Measurements from ENCODE around the gene CXCR6.

Gene CXCR6

GRCh38 chr3:45923755-45924154 is 19.5 kb upstream of the CXCR6 start:
- TF ChIP-seq, protein P1, sequence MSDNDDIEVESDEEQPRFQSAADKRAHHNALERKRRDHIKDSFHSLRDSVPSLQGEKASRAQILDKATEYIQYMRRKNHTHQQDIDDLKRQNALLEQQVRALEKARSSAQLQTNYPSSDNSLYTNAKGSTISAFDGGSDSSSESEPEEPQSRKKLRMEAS (IDR thresholded peaks at IDR 0.05) = no peak
- no peak for TF ChIP-seq NFIC (IDR thresholded peaks at IDR 0.05)
- TF ChIP-seq YY1 (IDR thresholded peaks at IDR 0.05; ENCODE audit: low read depth) = no peak

DNA sequence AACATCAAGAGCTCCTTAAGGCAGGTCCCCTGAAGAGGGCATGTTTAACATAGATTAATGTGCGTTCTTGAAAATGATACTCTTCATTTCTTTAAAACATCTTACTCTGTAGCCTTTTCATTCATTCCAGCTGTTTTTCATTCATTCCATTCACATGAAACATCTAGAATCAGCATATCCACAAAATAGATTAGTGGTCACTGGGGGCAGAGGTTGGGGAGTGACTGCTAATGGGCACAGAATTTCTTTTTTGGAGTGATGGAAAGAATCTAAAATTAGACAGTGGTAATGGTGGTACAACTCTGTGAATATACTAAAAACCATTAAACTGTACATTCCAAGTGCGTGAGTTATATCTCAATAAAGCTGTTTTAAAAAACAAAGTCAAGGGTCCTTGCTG is 15.4 kb upstream of the CXCR6 start:
- TF ChIP-seq FOXM1 (IDR thresholded peaks at IDR 0.05; ENCODE audit: borderline replicate concordance, low read depth) (no peak), CREB1 (IDR thresholded peaks at IDR 0.05; ENCODE audit: low read depth) (no peak), EP300 (IDR thresholded peaks at IDR 0.05; ENCODE audit: borderline replicate concordance) (no peak), ZBTB7A (IDR thresholded peaks at IDR 0.05; ENCODE audit: low read depth) (no peak), CEBPB (IDR thresholded peaks at IDR 0.05) (no peak), TAF1 (IDR thresholded peaks at IDR 0.05; ENCODE audit: low read depth) (no peak), TEAD4 (IDR thresholded peaks at IDR 0.05) (no peak), YY1 (IDR thresholded peaks at IDR 0.05; ENCODE audit: low read depth) (no peak), EGR1 (IDR thresholded peaks at IDR 0.05) (no peak), RAD21 (IDR thresholded peaks at IDR 0.05; ENCODE audit: low read depth) (no peak), NFIC (IDR thresholded peaks at IDR 0.05) (no peak), REST (IDR thresholded peaks at IDR 0.05; ENCODE audit: low read depth) (no peak), TCF12 (IDR thresholded peaks at IDR 0.05; ENCODE audit: low read depth) (no peak), USF1 (IDR thresholded peaks at IDR 0.05) (no peak)
- TF ChIP-seq, protein P1 (IDR thresholded peaks at IDR 0.05) = no peak

DNA sequence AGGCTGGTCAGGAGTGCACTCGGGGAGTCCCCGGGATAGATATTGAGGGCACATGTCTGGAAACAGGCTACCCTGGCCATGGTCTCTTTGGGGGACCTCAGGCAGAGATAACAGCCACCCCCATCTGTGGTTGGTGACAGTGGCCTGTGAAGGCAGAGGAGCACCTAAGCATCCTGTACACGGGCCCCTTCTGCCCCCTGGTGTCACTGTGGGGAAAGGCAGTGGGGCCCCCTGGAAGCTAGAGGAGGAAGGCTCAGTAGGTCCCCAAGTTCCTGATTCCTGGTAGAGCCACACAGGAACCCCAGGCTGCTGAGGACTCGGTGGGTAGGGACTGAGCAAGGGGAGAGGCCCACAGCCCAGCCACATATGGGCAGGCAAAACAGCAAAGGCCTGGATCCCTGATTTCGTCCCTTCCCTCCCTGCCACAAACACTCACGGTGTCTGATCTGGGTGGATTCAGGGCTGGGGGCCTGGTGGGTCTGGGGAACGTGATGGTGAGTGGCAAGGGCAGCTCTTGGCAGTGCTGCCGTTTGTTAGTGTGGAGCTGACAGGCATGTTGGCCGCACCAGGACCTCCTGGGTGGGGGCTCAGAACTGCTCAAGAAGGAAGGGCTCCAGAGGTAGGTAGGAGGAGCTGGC is 14.1 kb upstream of the CXCR6 start:
- TF ChIP-seq ZBTB7A (IDR thresholded peaks at IDR 0.05; ENCODE audit: low read depth) = no peak
- peak; percentile 74 for TF ChIP-seq RAD21 (IDR thresholded peaks at IDR 0.05; ENCODE audit: low read depth)
- TF ChIP-seq REST (IDR thresholded peaks at IDR 0.05; ENCODE audit: low read depth) = no peak

GRCh38 chr3:45931496-45931895 is 11.8 kb upstream of the CXCR6 start:
- TF ChIP-seq CREB1 (IDR thresholded peaks at IDR 0.05; ENCODE audit: low read depth) (no peak), REST (IDR thresholded peaks at IDR 0.05; ENCODE audit: low read depth) (no peak), TAF1 (IDR thresholded peaks at IDR 0.05; ENCODE audit: low read depth) (no peak), EP300 (IDR thresholded peaks at IDR 0.05; ENCODE audit: borderline replicate concordance) (no peak), ZBTB7A (IDR thresholded peaks at IDR 0.05; ENCODE audit: low read depth) (no peak), RAD21 (IDR thresholded peaks at IDR 0.05; ENCODE audit: low read depth) (no peak)

GRCh38 chr3:45932112-45932511 is 11.2 kb upstream of the CXCR6 start:
- TF ChIP-seq TCF12 (IDR thresholded peaks at IDR 0.05; ENCODE audit: low read depth) (no peak), FOXM1 (IDR thresholded peaks at IDR 0.05; ENCODE audit: borderline replicate concordance, low read depth) (no peak), YY1 (IDR thresholded peaks at IDR 0.05; ENCODE audit: low read depth) (no peak), NFIC (IDR thresholded peaks at IDR 0.05) (no peak), ZBTB7A (IDR thresholded peaks at IDR 0.05; ENCODE audit: low read depth) (no peak), CREB1 (IDR thresholded peaks at IDR 0.05; ENCODE audit: low read depth) (no peak), REST (IDR thresholded peaks at IDR 0.05; ENCODE audit: low read depth) (no peak), CEBPB (IDR thresholded peaks at IDR 0.05) (no peak), USF1 (IDR thresholded peaks at IDR 0.05) (no peak), RAD21 (IDR thresholded peaks at IDR 0.05; ENCODE audit: low read depth) (no peak), EP300 (IDR thresholded peaks at IDR 0.05; ENCODE audit: borderline replicate concordance) (no peak), EGR1 (IDR thresholded peaks at IDR 0.05) (no peak), TEAD4 (IDR thresholded peaks at IDR 0.05) (no peak), TAF1 (IDR thresholded peaks at IDR 0.05; ENCODE audit: low read depth) (no peak)
- TF ChIP-seq, protein P1 (IDR thresholded peaks at IDR 0.05) = no peak

Measured in Ishikawa (cell line).